Iris pigment epithelial cell (primary cell): Measurements from ENCODE around the gene RPF1.
"Not testable (repeated sequence)": the region's sequence is repeated elsewhere in the genome, so short reads cannot be mapped to it uniquely, and the experiment has no call there.

Experiments
- DNase-seq: peaks from one replicate; pipeline ENCODE4 v3.0.0-alpha.2; 2011; ENCODE audit warnings: low read depth

The RPF1 gene, protein sequence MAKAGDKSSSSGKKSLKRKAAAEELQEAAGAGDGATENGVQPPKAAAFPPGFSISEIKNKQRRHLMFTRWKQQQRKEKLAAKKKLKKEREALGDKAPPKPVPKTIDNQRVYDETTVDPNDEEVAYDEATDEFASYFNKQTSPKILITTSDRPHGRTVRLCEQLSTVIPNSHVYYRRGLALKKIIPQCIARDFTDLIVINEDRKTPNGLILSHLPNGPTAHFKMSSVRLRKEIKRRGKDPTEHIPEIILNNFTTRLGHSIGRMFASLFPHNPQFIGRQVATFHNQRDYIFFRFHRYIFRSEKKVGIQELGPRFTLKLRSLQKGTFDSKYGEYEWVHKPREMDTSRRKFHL

GRCh38 chr1:84478876-84479868 is at the start of gene RPF1:
RPF1 (plus strand) TSS chr1:84479266; CDS start chr1:84479282, 16 bp downstream.
- DNase-seq: peak; percentile 77

DNA sequence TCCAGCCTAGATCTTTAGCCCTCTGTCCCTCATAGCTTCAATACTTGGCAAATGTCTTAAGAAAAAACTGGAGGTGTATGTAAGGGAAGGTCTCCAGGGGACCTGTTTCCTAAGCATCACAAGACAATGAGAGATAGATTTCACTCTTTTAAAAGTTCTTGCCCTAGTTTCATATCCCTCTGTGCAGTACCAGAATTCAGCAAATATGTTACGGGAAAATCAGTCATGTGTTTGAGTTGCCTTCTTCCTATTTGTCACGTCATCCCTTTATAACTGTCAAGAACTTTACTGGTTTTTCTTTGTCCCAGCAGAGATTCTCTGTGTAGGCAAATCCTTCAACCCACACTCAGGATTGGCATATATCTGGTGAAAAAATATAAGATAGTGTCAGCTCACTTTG is 48.5 kb upstream of the RPF1 start:
- DNase-seq: no peak

DNA sequence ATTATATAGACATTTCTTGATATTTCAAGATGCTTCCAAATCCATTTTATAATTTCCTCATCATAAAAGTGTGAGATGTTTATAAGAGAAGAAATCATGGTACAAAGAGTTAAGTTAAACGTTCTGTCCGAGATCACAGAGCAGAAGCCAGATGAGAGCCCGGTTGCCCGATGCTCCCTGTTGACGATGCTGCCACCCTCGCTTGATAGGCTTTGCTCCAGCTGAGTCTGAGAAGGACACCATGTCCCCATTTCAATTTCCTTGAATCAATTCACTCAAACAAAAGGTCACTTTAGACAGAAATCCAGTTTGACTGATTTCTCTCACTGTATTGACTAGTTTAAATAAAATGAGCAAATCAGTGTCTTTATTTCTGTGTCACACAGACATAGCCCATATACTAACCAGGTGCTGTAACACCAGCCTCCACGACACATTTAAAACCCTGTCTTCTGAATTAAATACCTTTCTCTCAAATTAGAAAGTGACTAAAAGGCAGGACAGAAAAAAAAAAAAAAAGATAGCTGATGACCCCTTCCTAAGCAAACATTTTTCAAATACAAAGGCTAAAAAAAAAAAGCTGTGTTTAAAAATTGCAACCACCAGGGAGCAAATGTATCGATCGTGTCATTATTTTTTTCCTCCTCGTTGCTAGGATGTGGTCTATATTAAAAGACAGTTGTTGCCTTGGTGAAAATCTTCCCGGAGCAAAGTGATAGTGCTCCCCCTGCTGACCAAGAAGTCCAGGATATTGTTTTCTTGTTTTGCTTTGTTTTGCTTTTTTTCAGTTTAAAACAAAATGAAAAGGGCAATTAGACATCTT is 45.6 kb upstream of the RPF1 start:
- DNase-seq: peak; percentile 76

DNA sequence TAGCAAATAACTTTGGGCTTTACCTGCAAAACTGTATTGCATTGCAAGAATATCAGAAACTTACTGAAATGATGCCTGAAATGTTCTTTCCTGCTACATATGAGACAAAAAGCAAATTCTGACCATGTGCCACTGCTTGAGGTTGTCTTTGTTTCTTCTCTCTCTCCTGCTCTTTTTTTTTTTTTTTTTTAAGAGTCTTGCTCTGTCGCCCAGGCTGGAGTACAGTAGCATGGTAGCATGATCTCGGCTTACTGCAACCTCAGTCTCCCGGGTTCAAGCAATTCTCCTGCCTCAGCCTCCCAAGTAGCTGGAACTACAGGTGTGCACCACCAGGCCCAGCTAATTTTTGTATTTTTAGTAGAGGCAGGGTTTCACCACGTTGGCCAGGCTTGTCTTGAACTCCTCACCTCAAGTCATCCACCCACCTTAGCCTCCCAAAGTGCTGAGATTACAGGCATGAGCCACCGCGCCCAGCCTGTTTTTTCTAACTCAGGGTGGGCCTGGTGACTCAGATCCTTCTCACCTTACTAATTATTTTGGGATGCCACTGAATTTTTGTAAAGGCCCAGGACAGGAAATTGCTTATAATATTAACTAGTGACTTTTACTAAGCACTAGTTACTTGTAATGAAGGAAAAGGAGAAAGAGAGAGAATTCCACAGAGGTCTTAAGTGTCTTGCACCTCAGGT is 44.8 kb upstream of the RPF1 start:
- no peak for DNase-seq

- DNase-seq: peak; percentile 18
These were observed 44.1 kb upstream of the RPF1 start for GRCh38 chr1:84434801-84435549.

DNA sequence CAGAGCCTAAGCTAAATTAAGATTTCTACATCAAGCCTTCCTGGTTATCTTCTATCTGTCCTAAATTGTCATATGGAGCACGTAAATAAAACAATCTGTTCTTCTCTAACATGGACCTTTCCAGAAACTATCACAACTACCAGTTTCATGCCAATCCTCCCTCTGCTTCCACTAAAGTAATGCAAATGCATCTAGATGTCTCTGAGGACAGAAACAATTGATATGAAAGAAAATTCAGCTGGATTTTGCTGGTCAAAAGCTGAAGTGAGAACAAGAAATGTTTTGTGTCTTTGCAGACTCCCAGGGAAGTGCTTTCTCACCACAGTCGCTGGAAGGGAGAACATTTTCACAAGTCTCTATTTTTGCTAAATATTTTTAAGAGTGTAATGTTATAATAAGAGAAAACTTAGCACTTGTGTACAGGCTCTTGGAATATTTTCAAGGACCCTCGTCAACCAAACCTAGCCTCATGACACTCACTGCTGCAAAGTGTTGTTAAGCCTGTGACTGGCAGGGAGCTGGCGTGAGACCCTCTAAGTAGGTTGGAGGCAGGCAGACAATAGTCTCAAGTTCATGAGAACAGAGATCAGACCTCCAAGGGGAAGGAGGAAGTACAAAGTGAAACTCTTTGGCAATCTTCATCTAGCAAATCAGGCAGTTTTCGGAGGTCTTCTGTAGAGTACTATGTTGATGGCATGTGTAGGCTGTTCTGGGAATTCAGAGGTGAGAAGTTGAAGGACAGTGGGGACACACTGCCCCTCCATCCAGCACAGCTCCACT is 42.0 kb upstream of the RPF1 start:
- DNase-seq: no peak

DNA sequence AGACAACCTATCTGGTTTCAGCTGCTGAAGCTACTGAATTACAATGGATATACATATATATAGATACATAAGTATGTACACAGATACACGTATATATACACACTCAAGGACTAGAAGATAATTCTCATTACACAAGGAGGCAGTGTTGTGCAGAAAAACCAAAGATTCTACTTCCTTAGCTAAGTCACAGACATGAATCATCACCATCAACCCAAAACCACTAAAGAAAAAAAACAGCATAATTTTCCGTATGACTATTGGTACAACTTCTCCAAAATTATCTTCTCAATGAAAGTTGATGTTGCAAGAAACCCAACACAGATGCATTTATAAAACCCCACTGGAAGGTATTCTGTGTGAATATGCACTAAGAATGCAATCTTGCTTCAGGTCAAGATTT is 36.8 kb upstream of the RPF1 start:
- DNase-seq: peak; percentile 92

GRCh38 chr1:84442747-84443646 is 36.1 kb upstream of the RPF1 start:
- not testable (repeated sequence) for DNase-seq

- DNase-seq: not testable (repeated sequence)
These were observed 30.4 kb upstream of the RPF1 start for GRCh38 chr1:84448704-84449103.

DNA sequence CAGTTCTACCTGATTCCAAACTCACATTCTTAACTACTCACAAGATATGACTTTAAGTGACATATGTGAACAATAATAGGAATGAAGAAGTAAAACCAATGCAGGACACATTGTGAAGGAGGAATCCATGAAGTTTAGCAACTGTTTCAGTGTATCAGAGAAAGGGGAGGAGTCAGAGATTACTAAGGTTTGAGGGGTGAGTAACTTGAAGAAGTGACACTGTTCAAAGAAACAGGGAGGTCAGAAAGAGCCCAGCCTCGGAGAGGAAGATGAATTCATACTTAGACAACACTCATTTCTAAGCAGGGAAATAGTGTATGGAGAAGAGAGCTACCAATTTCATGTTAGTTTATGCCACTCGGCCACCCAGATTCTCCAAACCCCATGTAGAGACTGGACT is 28.2 kb upstream of the RPF1 start:
- DNase-seq: peak; percentile 18

- DNase-seq: no peak
These were observed 26.6 kb upstream of the RPF1 start for GRCh38 chr1:84452436-84452835.

DNA sequence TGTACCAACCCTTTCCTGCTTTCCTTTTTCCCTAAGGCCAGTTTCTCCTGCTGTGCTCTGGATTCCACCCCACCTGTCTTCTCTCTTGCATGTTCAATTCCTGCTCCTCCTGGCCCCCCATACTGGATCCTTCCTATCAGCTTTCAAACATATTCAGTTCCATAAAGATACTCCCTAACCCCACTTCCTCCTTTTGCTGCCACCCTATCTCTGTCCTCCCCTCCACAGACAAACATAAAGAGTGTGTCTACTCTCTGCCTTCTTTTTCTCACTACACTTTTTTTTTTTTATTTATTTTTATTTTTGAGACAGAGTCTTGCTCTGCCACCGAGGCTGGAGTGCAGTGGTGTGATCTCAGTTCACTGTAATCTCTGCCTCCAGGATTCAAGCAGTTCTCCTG is 16.9 kb upstream of the RPF1 start:
- no peak for DNase-seq

- no peak for DNase-seq
These were observed 11.8 kb upstream of the RPF1 start for GRCh38 chr1:84467298-84467697.

- no peak for DNase-seq
These were observed 2.8 kb upstream of the RPF1 start for GRCh38 chr1:84476225-84476624.

DNA sequence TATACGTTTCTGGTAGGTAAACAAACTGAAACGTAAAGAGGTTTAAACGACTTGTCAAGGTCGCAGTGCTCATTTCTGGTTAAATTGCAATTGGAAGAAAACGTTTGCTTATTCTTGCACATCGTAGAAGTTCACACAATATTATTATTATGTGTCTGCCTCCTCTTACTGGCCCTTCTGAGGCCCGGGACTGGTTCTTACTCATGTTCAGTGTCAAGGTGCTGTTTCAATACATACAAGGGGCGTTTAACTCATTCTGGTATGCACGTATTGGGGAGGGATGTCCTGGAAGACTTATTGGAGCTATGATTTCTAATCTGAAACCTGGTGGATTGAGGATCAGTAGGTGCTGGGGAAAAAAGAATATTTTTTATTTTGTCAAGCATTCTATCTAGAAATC is 932 bp downstream of the RPF1 start:
- DNase-seq: peak; percentile 20

DNA sequence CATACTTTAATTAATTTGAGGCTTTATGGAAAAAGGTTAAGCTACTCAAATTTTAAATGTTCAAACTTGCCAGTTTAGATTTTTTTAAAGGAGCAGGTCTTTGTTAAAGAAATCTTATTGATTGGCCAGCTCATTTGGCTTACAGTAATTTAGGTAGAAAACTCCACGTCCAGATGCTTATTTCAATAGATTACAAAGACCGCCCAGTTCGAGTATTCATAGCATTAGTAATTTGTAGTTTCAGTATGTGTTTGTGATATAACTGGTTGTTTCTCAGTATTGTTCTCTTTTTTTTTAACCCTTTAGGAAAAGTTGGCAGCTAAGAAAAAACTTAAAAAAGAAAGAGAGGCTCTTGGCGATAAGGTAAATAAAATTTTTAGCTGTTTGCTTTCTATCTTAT is 1.6 kb downstream of the RPF1 start:
- no peak for DNase-seq

DNA sequence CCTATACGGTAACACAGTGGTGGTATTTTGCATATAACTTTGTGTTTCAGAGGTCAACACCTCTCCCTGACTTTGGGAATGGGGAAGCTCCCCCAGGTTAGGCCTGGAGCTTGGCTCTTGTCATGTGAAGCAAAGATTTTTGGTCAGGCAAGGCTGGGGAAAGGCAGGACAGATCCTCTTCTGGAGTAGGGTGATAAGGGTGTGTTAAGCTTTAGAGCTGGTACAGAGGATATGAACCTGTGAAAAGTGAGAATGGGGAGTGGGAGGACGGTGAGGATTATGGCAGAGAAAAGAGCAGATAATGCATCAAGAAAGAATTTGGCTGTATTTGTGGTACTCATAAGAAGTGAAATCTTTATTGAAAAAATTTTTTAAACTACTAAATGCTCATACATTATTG is 2.3 kb downstream of the RPF1 start:
- no peak for DNase-seq

DNA sequence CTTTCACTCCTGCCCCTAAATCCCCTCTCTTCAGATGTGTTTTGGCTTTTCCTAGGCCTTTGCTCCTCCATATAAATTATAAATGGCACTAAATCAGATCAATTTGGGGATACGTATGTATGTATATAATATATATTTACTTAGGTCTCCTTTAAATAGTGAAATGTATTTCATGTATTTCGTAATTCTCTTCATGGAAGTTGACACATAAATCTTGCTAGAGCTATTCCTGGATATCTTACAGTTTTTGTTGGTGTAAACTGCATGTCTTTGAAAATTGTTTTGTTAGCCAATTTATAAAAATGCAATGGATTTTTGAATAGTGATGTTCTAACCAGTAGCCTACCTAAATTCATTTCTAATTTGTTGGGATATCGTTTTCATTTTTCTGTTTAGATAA is 9.0 kb downstream of the RPF1 start:
- no peak for DNase-seq

GRCh38 chr1:84489766-84490165 is 10.7 kb downstream of the RPF1 start:
- DNase-seq: peak; percentile 46
